Activated naive CD8-positive, alpha-beta T cell treated with anti-CD3 and anti-CD28 coated beads, Interleukin-2, amount 50 U/mL, for 16 hours (primary cell): Measurements from ENCODE around the gene KLHL1.
"Not testable (repeated sequence)": the region's sequence is repeated elsewhere in the genome, so short reads cannot be mapped to it uniquely, and the experiment has no call there.

ENCODE experiments used
- DNase-seq: peaks from one replicate; pipeline ENCODE4 v3.0.0-alpha.2; 2020; ENCODE audit warnings: low read depth, low spot score

KLHL1 gene

GRCh38 chr13:70108356-70109105 is at the start of gene KLHL1:
TSS of gene KLHL1 (minus strand) at chr13:70108452. CDS start at chr13:70107699, 753 bp downstream.
- DNase-seq = no peak

GRCh38 chr13:70142658-70143057 is 34.4 kb upstream of the KLHL1 start:
- not testable (repeated sequence) for DNase-seq

- no peak for DNase-seq
Measured at GRCh38 chr13:70128098-70128497, 19.8 kb upstream of the KLHL1 start.

GRCh38 chr13:70125693-70126092 is 17.4 kb upstream of the KLHL1 start:
- no peak for DNase-seq

- no peak for DNase-seq
Measured at GRCh38 chr13:70117338-70117905, 9.2 kb upstream of the KLHL1 start.

- DNase-seq = no peak
Measured at GRCh38 chr13:70107498-70108281, 562 bp downstream of the KLHL1 start, which contains the start of gene ATXN8OS. TSS of gene ATXN8OS (plus strand) at chr13:70107826.

GRCh38 chr13:70107125-70107497 is 1.1 kb downstream of the KLHL1 start:
- DNase-seq = no peak

- no peak for DNase-seq
Measured at GRCh38 chr13:70104481-70104880, 3.8 kb downstream of the KLHL1 start.

GRCh38 chr13:70098669-70099068 is 9.6 kb downstream of the KLHL1 start:
- DNase-seq = no peak

- no peak for DNase-seq
Measured at GRCh38 chr13:70090036-70090723, 18.1 kb downstream of the KLHL1 start.

GRCh38 chr13:70088926-70089325 is 19.3 kb downstream of the KLHL1 start:
- no peak for DNase-seq

GRCh38 chr13:70087247-70087646 is 21.0 kb downstream of the KLHL1 start:
- no peak for DNase-seq

GRCh38 chr13:70080012-70080411 is 28.2 kb downstream of the KLHL1 start:
- no peak for DNase-seq

GRCh38 chr13:70054572-70054971 is 53.7 kb downstream of the KLHL1 start:
- no peak for DNase-seq

- no peak for DNase-seq
Measured at GRCh38 chr13:70051531-70051930, 56.7 kb downstream of the KLHL1 start.

- DNase-seq = no peak
Measured at GRCh38 chr13:70043685-70044084, 64.6 kb downstream of the KLHL1 start.

- no peak for DNase-seq
Measured at GRCh38 chr13:70042193-70042592, 66.1 kb downstream of the KLHL1 start.

- no peak for DNase-seq
Measured at GRCh38 chr13:70034286-70034685, 74.0 kb downstream of the KLHL1 start.

GRCh38 chr13:70027551-70027950 is 80.7 kb downstream of the KLHL1 start:
- DNase-seq = no peak

- no peak for DNase-seq
Measured at GRCh38 chr13:70023516-70023915, 84.7 kb downstream of the KLHL1 start.

- DNase-seq = no peak
Measured at GRCh38 chr13:70022646-70023045, 85.6 kb downstream of the KLHL1 start.

GRCh38 chr13:70016116-70016515 is 92.1 kb downstream of the KLHL1 start:
- no peak for DNase-seq
